Panc1 (cell line): ENCODE results near the gene MTFR2. TPM values are rescaled to one million over a fixed set of nuclear protein-coding genes. Genes with fewer than 3 reads are reported as not detected.

ENCODE experiments used
- ATAC-seq: fragments of 200-7000 bp; cut with Tn5 transposase; 2 replicates; pipeline ENCODE4 v1.9.1; 2020; ENCODE audit warnings: mild to moderate bottlenecking, moderate library complexity
- BruUV-seq: library from RNA; stranded (reverse); fragments of 400-500 nt; replicated peaks from 2 replicates; lab custom pipeline; 2021; lab: Mats Ljungman, UMichigan
- CTCF ChIA-PET: fragments of 300-600 bp; sonication (Branson Sonifier 250); formaldehyde crosslinking; loops from one replicate; lab custom pipeline; 2022; ENCODE audit warnings: antibody characterized with exemption; lab: Charles Lee
- POLR2A ChIA-PET: fragments of 300-600 bp; sonication (Branson Sonifier 250); formaldehyde crosslinking; loops from one replicate; lab custom pipeline; 2022; ENCODE audit warnings: antibody characterized with exemption; lab: Charles Lee
- DNase-seq: peaks from one replicate; pipeline ENCODE4 v3.0.0-alpha.2; 2010; ENCODE audit warnings: low read depth, low spot score
- H3K27ac ChIP-seq: 2 replicates; pipeline ENCODE4 v1.5.1; 2011; ENCODE audit warnings: mild to moderate bottlenecking, low read length, inconsistent platforms
- H3K27me3 ChIP-seq: fragments of 200-500 bp; sonication (Bioruptor generic); 2 replicates; pipeline ENCODE4 v1.6.0; 2014; ENCODE audit warnings: low read length, inconsistent platforms; ENCODE audit not compliant: control insufficient read depth, insufficient read depth
- H3K36me3 ChIP-seq: fragments of 200-500 bp; sonication (Bioruptor generic); 2 replicates; pipeline ENCODE4 v1.5.1; 2014; ENCODE audit warnings: inconsistent platforms, mild to moderate bottlenecking, low read length, moderate library complexity; ENCODE audit not compliant: control insufficient read depth, insufficient read depth
- H3K4me1 ChIP-seq: 2 replicates; pipeline ENCODE4 v1.5.1; 2011; ENCODE audit warnings: inconsistent platforms, mild to moderate bottlenecking, low read length, moderate library complexity; ENCODE audit not compliant: control insufficient read depth, insufficient read depth
- H3K4me3 ChIP-seq, 2 experiments: 2 replicates each; pipeline ENCODE4 v1.5.1; 2011 to 2012; ENCODE audit warnings: low read depth in 2 of 2, low read length in 2 of 2, mild to moderate bottlenecking in 2 of 2, inconsistent platforms in 1 of 2, moderate library complexity in 1 of 2
- H3K9me3 ChIP-seq: fragments of 200-500 bp; sonication (Bioruptor generic); 2 replicates; pipeline ENCODE4 v1.5.1; 2014; ENCODE audit warnings: low read depth, mild to moderate bottlenecking, inconsistent platforms, low read length, moderate library complexity; ENCODE audit not compliant: control insufficient read depth, insufficient read depth
- CTCF ChIP-seq: fragments of 450-650 bp; IDR thresholded peaks from 2 replicates; pipeline ENCODE4 v1.5.1; 2017; ENCODE audit warnings: mild to moderate bottlenecking
- POLR2AphosphoS5 ChIP-seq: IDR thresholded peaks from 2 replicates; pipeline ENCODE4 v1.6.1; 2012; ENCODE audit warnings: mild to moderate bottlenecking, low read depth, low read length, moderate library complexity
- REST ChIP-seq, 2 experiments: IDR thresholded peaks; 2 replicates each; pipeline ENCODE4 v1.6.1; 2011 to 2012; ENCODE audit warnings: low read depth in 2 of 2, control low read depth in 1 of 2, low read length in 1 of 2, mild to moderate bottlenecking in 1 of 2, moderate library complexity in 1 of 2; ENCODE audit not compliant: insufficient read depth in 1 of 2
- SIN3A ChIP-seq: IDR thresholded peaks from 2 replicates; pipeline ENCODE4 v1.6.1; 2012; ENCODE audit warnings: low read depth, mild to moderate bottlenecking, low read length, moderate library complexity, borderline replicate concordance; ENCODE audit not compliant: insufficient read depth
- TCF7L2 ChIP-seq: IDR thresholded peaks from 2 replicates; pipeline ENCODE4 v1.6.1; 2011; ENCODE audit warnings: mild to moderate bottlenecking, low read depth, low read length, inconsistent platforms
- in situ Hi-C: cut with HindIII; loops from 2 replicates; pipeline ENCODE4 v1.10.0; 2016; ENCODE audit warnings: low sequenced_read_pairs, low pct_unique_long_range_greater_than_20kb
- intact Hi-C: fragments of 100-400 bp; cut with micrococcal nuclease; formaldehyde crosslinking; loops from one replicate; pipeline ENCODE4 v1.10.0; 2022; ENCODE audit not compliant: unreplicated experiment
- total RNA-seq: library from RNA; stranded (reverse); gene quantifications from one replicate; pipeline ENCODE4 v1.2.1, GENCODE V29; 2021; ENCODE audit not compliant: unreplicated experiment

MTFR2 gene
- total RNA-seq, 1 experiment from 2014 or later: 12.8 TPM

- no peak for TF ChIP-seq TCF7L2
- TF ChIP-seq REST (IDR thresholded peaks at IDR 0.05; ENCODE audit: insufficient read depth in 1 of 2, low read depth in 2 of 2, low read length in 1 of 2): no peak
- no peak for TF ChIP-seq POLR2AphosphoS5
- TF ChIP-seq CTCF: no peak; the same call in 1 of the 2 replicates
- no peak for TF ChIP-seq SIN3A
- Histone ChIP-seq H3K36me3 (no peaks in the 10 kb centered on the region), H3K9me3 (no peaks in the 10 kb centered on the region), H3K27me3 (no peaks in the 10 kb centered on the region), H3K27ac (no peak overlapping the region), H3K4me1 (no peaks in the 10 kb centered on the region), H3K4me3 (no peak overlapping the region)
- POLR2A ChIA-PET: interaction anchor here (0.7 kb wide), 1 partner anchor 10 kb away, joined by 4 read pairs; no protein-coding TSS in a partner anchor
- CTCF ChIA-PET: no interaction called here
- intact Hi-C loops: no loop called here
- in situ Hi-C loops: no loop called here
- no TSS peak for BruUV-seq
- no peak for ATAC-seq
- DNase-seq: no peak
Measured at GRCh38 chr6:136208783-136209182, 41.3 kb downstream of the MTFR2 start.

GRCh38 chr6:136201732-136202131 is 48.4 kb downstream of the MTFR2 start:
- H3K36me3 ChIP-seq: no peaks in the 10 kb centered on the region
- BruUV-seq: no TSS peak
- intact Hi-C loops (no loop called here), in situ Hi-C loops (no loop called here)
- TF ChIP-seq SIN3A (no peak), CTCF (no peak; the same call in 1 of the 2 replicates), POLR2AphosphoS5 (no peak), REST (IDR thresholded peaks at IDR 0.05; ENCODE audit: insufficient read depth in 1 of 2, low read depth in 2 of 2, low read length in 1 of 2) (no peak), TCF7L2 (no peak)
- no peak overlapping the region for H3K27ac ChIP-seq
- H3K4me3 ChIP-seq: no peak overlapping the region
- no peaks in the 10 kb centered on the region for H3K4me1 ChIP-seq
- ATAC-seq: no peak
- POLR2A ChIA-PET: no interaction called here
- no peak for DNase-seq
- H3K27me3 ChIP-seq: no peaks in the 10 kb centered on the region
- H3K9me3 ChIP-seq: no peaks in the 10 kb centered on the region
- CTCF ChIA-PET: no interaction called here
